ENCODE data around the gene TMEM163.

TMEM163 gene

DNA sequence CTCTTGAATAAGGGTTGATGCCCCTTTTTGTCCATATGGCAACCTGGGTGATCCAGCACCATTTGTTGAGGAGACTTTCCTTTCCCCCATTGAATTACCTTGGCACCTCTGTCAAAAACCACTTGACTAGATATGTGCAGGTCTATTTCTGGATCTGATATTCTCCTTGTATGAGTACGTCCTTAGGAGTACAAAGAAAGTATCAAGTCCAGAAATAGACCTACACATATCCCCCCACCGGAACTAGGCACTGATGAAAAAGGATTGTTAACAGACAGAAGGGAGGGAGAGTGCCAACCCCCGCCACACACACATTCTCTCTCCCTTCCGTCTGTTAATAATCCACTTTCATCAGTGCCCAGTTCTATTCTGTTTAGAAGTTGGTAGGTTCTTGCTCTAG is 225.0 kb downstream of the TMEM163 start:
- TF ChIP-seq, protein P1, sequence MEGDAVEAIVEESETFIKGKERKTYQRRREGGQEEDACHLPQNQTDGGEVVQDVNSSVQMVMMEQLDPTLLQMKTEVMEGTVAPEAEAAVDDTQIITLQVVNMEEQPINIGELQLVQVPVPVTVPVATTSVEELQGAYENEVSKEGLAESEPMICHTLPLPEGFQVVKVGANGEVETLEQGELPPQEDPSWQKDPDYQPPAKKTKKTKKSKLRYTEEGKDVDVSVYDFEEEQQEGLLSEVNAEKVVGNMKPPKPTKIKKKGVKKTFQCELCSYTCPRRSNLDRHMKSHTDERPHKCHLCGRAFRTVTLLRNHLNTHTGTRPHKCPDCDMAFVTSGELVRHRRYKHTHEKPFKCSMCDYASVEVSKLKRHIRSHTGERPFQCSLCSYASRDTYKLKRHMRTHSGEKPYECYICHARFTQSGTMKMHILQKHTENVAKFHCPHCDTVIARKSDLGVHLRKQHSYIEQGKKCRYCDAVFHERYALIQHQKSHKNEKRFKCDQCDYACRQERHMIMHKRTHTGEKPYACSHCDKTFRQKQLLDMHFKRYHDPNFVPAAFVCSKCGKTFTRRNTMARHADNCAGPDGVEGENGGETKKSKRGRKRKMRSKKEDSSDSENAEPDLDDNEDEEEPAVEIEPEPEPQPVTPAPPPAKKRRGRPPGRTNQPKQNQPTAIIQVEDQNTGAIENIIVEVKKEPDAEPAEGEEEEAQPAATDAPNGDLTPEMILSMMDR (conservative IDR thresholded peaks at IDR 0.05; ENCODE audit: low read depth) = no peak
- ChIA-PET POLR2A (ENCODE audit: low non-redundant PET) (no interaction called here), CTCF (interaction anchor here (0.6 kb wide), 1 partner anchor 207 kb away, joined by 6 read pairs; no protein-coding TSS in a partner anchor)
- H3K27ac ChIP-seq = no peak overlapping the region
- no peak for DNase-seq (ENCODE audit: low spot score)

DNA sequence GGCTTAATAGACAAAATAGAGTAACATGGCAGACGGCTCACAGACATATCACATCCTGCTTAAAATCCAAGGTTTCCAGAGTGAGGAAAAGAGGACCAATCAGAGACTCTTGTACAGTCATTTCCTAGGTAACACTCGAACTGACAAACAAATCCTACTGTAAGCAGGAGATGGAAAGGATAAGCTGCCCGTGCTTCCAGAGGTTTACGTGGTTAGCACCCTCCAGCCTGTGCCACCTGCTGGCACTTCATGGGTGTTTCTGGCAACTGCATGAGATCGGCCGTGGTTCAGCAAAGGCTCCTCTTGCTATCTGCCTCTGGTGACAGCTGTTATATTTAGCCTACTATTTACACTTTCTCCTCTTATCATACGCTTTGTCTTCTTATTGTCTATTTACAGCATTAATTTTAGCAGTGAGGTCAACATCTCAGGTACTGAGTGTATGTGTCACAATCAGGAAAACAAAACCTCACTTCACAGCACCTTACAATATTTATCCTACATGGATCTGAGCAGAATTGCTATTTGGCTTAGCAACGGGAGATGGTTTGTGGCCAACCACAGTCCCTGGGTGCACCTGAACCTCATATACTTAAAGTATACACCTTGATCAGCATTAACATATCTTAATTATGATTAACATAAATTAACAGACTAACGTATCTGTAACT is 226.9 kb downstream of the TMEM163 start:
- DNase-seq (ENCODE audit: low spot score) = peak; percentile 17
- ChIA-PET CTCF (interaction anchor here (1.1 kb wide), 1 partner anchor 31 kb away, joined by 5 read pairs; no protein-coding TSS in a partner anchor), POLR2A (ENCODE audit: low non-redundant PET) (no interaction called here)
- TF ChIP-seq, protein P1 (conservative IDR thresholded peaks at IDR 0.05; ENCODE audit: low read depth) = no peak
- H3K27ac ChIP-seq = no peak overlapping the region

DNA sequence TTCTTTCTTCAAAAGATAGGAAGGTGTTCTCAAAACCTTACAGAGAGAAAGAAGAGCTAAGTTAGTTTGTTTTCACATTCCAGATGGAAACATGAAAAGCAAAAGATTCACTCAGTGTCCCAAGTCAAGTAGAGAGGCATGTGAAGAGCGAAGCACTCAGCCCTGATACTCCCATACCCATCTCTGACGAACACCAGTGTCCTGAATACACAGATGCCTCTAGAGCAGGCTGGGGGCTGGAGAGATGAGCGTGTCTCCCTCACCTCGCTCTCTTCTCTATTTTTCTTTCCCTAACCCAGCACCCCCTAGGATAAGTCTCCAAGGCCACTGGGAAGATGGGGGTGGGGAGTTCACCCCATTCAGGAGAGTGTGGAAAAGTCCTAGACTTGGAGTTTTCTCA is 227.8 kb downstream of the TMEM163 start:
- ChIA-PET CTCF (interaction anchor here (1.1 kb wide), 1 partner anchor 30 kb away, joined by 5 read pairs; no protein-coding TSS in a partner anchor), POLR2A (ENCODE audit: low non-redundant PET) (no interaction called here)
- H3K27ac ChIP-seq = no peak overlapping the region
- TF ChIP-seq, protein P1 (conservative IDR thresholded peaks at IDR 0.05; ENCODE audit: low read depth) = no peak
- DNase-seq (ENCODE audit: low spot score) = no peak

DNA sequence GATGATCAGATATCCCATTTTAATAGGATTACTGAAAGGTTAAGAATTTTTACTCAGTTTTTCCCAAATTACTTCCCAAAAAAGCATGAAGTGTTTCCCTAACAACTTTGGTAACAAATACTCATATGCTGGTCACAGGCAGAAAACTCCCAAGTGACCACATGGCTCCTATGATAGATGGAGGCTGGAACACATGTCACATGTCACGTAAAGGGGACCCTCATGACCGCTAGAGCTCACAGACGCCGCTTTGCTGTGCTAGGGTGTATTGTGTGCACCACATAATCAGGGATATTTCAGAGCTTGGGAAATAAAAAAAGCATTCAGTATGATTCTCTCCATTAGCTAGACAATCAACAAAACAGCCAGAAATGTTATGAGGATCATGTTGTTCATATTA is 228.2 kb downstream of the TMEM163 start:
- DNase-seq (ENCODE audit: low spot score) = no peak
- no peak overlapping the region for H3K27ac ChIP-seq
- ChIA-PET CTCF (interaction anchor here (0.6 kb wide), 1 partner anchor 28 kb away, joined by 3 read pairs; no protein-coding TSS in a partner anchor), POLR2A (ENCODE audit: low non-redundant PET) (no interaction called here)
- TF ChIP-seq, protein P1 (conservative IDR thresholded peaks at IDR 0.05; ENCODE audit: low read depth) = no peak

DNA sequence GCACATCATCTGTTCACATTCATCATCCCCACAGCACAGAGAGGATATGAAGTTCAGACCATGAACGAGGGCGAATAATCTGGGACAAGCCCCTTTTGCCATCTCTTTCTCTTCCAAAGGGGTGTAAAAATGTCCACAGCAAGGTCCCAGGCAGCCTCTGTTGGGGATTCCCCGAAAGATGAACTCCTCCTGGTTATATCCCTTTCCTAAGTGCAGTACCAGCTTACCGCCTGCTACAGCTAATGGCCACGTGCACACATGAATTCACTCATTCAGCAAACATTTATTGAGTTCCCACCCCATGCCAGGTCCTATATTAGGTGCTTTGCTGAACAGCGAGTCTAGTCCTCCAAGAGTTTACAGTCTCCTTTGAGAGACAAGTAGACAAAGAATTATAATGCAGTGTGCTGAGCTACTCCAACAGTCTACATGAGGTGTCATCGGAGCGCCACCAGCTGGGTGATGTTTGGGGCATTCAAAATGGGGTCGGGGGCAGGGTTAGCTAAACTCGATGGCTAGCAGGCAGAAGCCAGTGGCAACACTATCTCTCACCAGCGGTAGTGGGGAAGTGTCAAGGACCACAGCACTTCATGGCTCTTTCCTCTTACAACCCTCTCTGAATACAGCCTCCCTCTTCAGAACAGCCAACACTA is 228.9 kb downstream of the TMEM163 start:
- H3K27ac ChIP-seq = no peak overlapping the region
- ChIA-PET POLR2A (ENCODE audit: low non-redundant PET) (no interaction called here), CTCF (interaction anchor here (0.6 kb wide), 1 partner anchor 29 kb away, joined by 3 read pairs; no protein-coding TSS in a partner anchor)
- TF ChIP-seq, protein P1 (conservative IDR thresholded peaks at IDR 0.05; ENCODE audit: low read depth) = no peak
- no peak for DNase-seq (ENCODE audit: low spot score)

DNA sequence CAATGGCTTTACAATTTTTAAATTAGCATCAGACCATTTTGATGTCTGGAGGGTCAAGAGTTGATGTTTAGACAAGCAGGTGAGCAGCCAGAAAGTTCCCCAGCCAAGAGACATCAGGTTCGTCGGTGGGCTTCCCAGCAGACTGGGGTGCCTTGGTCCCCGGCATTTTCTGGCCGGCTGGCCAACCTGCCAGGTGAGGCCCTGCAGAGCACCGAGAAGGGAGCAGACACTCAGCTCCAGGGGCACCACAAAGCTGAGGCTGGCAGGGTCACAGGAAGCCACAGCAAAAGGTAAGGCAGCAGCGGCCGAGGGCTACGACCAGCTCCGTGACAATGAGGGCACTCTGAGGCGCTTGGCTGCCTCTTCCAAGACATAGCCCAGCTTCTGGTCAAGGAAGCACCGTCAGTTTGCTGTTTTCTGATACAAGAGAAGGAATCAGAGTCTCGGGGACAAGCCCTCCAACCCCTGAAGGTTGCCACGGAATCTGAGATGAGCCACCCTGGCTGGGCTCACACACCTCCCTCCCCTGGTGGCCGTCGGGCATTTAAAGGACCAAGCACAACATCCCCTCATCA is 235.9 kb downstream of the TMEM163 start:
- no peak overlapping the region for H3K27ac ChIP-seq
- POLR2A ChIA-PET (ENCODE audit: low non-redundant PET) = no interaction called here
- CTCF ChIA-PET = no interaction called here
- no peak for DNase-seq (ENCODE audit: low spot score)
- TF ChIP-seq, protein P1 (conservative IDR thresholded peaks at IDR 0.05; ENCODE audit: low read depth) = no peak

Measured in RWPE1 (cell line).